ENCODE data around the gene KCNAB1.

KCNAB1 gene

GRCh38 chr3:156413293-156413892 lies 293.0 kb downstream of the KCNAB1 start:
- no peak for DNase-seq

GRCh38 chr3:156416846-156417558 lies 296.6 kb downstream of the KCNAB1 start:
- peak; percentile 49 for DNase-seq

GRCh38 chr3:156417559-156418132 lies 297.3 kb downstream of the KCNAB1 start:
- DNase-seq, result no peak

- no peak for DNase-seq
Measured at GRCh38 chr3:156418428-156418827, 298.1 kb downstream of the KCNAB1 start.

GRCh38 chr3:156421534-156421933 lies 301.2 kb downstream of the KCNAB1 start:
- DNase-seq, result no peak

- no peak for DNase-seq
Measured at GRCh38 chr3:156424758-156425157, 304.4 kb downstream of the KCNAB1 start.

GRCh38 chr3:156425651-156426050 lies 305.3 kb downstream of the KCNAB1 start:
- no peak for DNase-seq

- no peak for DNase-seq
Measured at GRCh38 chr3:156429125-156429524, 308.7 kb downstream of the KCNAB1 start.

- no peak for DNase-seq
Measured at GRCh38 chr3:156431334-156432124, 311.2 kb downstream of the KCNAB1 start.

GRCh38 chr3:156432563-156432962 lies 312.2 kb downstream of the KCNAB1 start:
- DNase-seq, result no peak

GRCh38 chr3:156433138-156433537 lies 312.8 kb downstream of the KCNAB1 start:
- peak; percentile 55 for DNase-seq

- DNase-seq, result no peak
Measured at GRCh38 chr3:156433910-156434309, 313.5 kb downstream of the KCNAB1 start.

- no peak for DNase-seq
Measured at GRCh38 chr3:156434921-156435320, 314.5 kb downstream of the KCNAB1 start.

GRCh38 chr3:156443079-156443478 lies 322.7 kb downstream of the KCNAB1 start:
- no peak for DNase-seq

GRCh38 chr3:156445117-156446090 lies 325.0 kb downstream of the KCNAB1 start:
- DNase-seq, result no peak

- peak; percentile 36 for DNase-seq
Measured at GRCh38 chr3:156448300-156448699, 327.9 kb downstream of the KCNAB1 start.

- DNase-seq, result peak; percentile 32
Measured at GRCh38 chr3:156449710-156450574, 329.6 kb downstream of the KCNAB1 start.

GRCh38 chr3:156455839-156456238 lies 335.5 kb downstream of the KCNAB1 start:
- DNase-seq, result no peak

GRCh38 chr3:156456771-156457224 lies 336.4 kb downstream of the KCNAB1 start:
- no peak for DNase-seq

GRCh38 chr3:156459434-156459833 lies 339.1 kb downstream of the KCNAB1 start:
- no peak for DNase-seq

- no peak for DNase-seq
Measured at GRCh38 chr3:156460206-156460611, 339.8 kb downstream of the KCNAB1 start.

Measured in fibroblast of skin of abdomen (primary cell).